ENCODE results near the gene RSBN1L. TPM values are rescaled to one million over a fixed set of nuclear protein-coding genes. Genes with fewer than 3 reads are reported as not detected.
A peak's percentile ranks its signal among the peaks of the same experiment; 100 is the strongest.

The RSBN1L gene
- polyA plus RNA-seq, 1 donor, result 17.2 TPM

DNA sequence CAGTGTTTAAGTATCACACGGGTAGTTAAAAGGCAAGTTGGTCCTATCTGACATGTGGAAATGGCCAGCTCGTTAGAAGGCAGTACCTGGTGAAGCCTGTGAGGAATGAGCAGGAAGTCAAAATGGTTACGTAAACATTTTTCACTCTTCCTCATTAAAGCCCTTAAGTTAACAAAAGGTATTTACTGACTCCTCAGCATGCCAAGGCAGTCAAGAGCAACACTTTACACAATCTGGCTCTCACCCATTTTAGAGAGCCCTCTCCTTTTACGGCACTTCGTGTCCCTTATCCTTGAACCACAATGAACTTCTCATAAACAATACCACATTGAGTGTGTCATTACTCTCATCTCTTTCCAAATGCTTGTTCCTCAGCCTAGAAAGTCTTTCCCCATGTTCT is 11.0 kb upstream of the RSBN1L start:
- 0% methylated on average over 1 of the region's 5 CpGs for WGBS (ENCODE audit: insufficient coverage, low lambda C conversion rate)
- peaks cover 18% of the 10 kb centered on the region for H3K4me1 ChIP-seq (ENCODE audit: control insufficient read depth, insufficient read depth, low read length)
- peak; percentile 13 to 58 for DNase-seq
- no peak overlapping the region for H3K4me3 ChIP-seq (ENCODE audit: low read length)
- H3K27ac ChIP-seq (ENCODE audit: low read length), result no peak overlapping the region
- H3K36me3 ChIP-seq (ENCODE audit: control insufficient read depth, insufficient read depth, low read length), result peaks cover 21% of the 10 kb centered on the region
- no peaks in the 10 kb centered on the region for H3K9me3 ChIP-seq (ENCODE audit: control insufficient read depth, low read depth, low read length)
- no peaks in the 10 kb centered on the region for H3K27me3 ChIP-seq (ENCODE audit: control insufficient read depth, insufficient read depth, low read length)

DNA sequence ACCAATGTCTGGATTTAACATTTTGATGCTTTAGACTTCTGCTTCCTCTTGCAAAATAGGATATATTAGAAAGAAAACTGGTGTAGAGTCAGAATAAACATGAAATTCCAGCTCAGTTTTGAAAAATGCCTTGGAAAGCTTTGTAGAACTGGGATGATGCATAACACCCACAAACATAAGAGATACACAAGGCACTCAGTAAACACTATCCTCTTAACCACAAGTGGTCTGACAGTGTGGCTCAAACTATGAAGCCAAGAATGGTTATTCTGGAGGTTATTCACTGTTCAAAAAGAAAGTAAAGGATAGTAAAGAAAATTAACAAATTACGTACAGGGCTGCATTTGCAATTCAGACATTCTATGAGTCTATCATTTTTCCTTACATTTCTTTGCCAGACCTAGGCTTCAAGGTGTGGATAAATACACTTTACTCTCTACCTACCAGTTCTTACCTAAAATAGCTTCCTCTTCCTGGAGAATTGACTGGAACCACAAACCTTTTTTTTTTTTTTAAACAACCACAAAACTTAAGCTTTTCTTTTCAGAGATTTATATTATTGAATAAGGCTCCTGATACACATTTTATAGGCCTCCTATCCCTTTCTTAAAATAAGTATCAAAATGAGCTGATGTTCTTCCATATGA is 9.0 kb upstream of the RSBN1L start:
- H3K4me3 ChIP-seq (ENCODE audit: low read length), result no peak overlapping the region
- no peaks in the 10 kb centered on the region for H3K27me3 ChIP-seq (ENCODE audit: control insufficient read depth, insufficient read depth, low read length)
- no peaks in the 10 kb centered on the region for H3K9me3 ChIP-seq (ENCODE audit: control insufficient read depth, low read depth, low read length)
- no peak for DNase-seq
- no peak overlapping the region for H3K27ac ChIP-seq (ENCODE audit: low read length)
- H3K4me1 ChIP-seq (ENCODE audit: control insufficient read depth, insufficient read depth, low read length), result peaks cover 26% of the 10 kb centered on the region
- WGBS (ENCODE audit: insufficient coverage, low lambda C conversion rate), result 89% methylated on average over 1 of the region's 1 CpG
- H3K36me3 ChIP-seq (ENCODE audit: control insufficient read depth, insufficient read depth, low read length), result peaks cover 18% of the 10 kb centered on the region

DNA sequence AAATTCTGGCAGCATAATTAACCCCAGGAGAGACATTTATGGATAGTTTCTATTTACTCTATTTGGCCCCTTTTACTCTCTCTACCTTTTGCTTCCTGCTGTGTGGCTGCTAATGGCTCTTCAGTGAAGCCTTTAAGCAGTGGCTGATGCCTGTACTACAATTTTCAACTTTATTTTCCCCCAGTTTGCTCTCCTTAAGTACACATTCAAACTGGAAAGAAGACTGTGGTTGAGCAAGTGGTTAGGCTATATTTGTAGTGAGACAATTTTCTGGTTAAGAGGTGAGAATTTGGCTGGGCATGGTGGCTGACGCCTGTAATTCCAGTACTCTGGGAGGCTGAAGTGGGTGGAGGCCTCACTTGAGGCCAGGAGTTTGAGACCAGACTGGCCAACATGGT is 8.5 kb upstream of the RSBN1L start:
- no CpG with 5 or more reads among the region's 1 CpG for WGBS (ENCODE audit: insufficient coverage, low lambda C conversion rate)
- Histone ChIP-seq H3K4me1 (ENCODE audit: control insufficient read depth, insufficient read depth, low read length) (peaks cover 26% of the 10 kb centered on the region), H3K27ac (ENCODE audit: low read length) (no peak overlapping the region), H3K4me3 (ENCODE audit: low read length) (no peak overlapping the region), H3K36me3 (ENCODE audit: control insufficient read depth, insufficient read depth, low read length) (peaks cover 14% of the 10 kb centered on the region), H3K27me3 (ENCODE audit: control insufficient read depth, insufficient read depth, low read length) (no peaks in the 10 kb centered on the region), H3K9me3 (ENCODE audit: control insufficient read depth, low read depth, low read length) (no peaks in the 10 kb centered on the region)
- no peak for DNase-seq

DNA sequence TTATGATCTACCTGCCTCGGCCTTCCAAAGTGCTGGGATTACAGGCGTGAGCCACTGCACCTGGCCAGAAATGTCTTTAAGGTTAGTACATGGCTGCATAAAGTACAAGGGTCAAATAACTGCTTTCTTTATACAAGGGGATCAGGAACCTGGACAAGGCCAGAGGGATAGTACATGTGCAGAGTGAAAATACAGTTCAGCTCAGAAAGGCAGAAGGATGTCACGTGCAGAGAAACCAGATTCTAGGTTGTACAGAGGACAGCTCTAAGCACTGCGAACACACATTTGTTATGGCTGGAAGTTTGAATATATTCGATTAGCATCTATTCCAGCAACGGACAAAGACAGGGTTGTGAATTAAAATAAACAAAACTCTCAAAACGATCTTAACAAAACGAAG is 6.0 kb upstream of the RSBN1L start:
- 52% methylated on average over 3 of the region's 8 CpGs for WGBS (ENCODE audit: insufficient coverage, low lambda C conversion rate)
- Histone ChIP-seq H3K27me3 (ENCODE audit: control insufficient read depth, insufficient read depth, low read length) (no peaks in the 10 kb centered on the region), H3K4me1 (ENCODE audit: control insufficient read depth, insufficient read depth, low read length) (peaks cover 25% of the 10 kb centered on the region), H3K36me3 (ENCODE audit: control insufficient read depth, insufficient read depth, low read length) (no peaks in the 10 kb centered on the region), H3K9me3 (ENCODE audit: control insufficient read depth, low read depth, low read length) (no peaks in the 10 kb centered on the region), H3K4me3 (ENCODE audit: low read length) (no peak overlapping the region), H3K27ac (ENCODE audit: low read length) (no peak overlapping the region)
- DNase-seq, result no peak

DNA sequence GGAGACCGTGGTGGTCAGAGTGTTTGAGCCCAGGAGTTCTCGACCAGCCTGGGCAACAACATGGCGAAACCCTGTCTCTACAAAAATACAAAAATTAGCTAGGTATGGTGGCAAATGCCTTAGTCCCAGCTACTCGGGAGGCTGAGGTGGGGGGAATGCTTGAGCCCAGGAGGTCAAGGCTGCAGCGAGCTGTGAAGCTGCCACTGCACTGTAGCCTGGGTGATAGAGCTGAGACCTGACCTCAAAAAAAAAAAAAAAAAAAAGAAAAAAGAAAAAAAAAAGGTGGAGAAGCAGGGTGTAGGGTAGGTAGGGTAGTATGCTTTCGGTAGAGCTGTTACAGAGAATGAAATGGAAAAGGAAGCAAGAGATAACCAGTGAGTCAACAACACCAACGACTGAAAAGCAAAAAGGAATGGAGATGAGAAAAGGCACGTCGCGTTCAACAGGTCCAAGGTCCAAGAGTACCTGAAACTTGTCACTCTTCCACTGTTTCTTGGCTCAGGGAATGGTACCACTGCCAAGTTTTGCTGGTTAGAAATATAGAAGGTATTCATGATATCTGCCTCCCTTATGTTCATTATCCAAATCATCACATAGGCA is 4.3 kb upstream of the RSBN1L start:
- Histone ChIP-seq H3K4me1 (ENCODE audit: control insufficient read depth, insufficient read depth, low read length) (peaks cover 17% of the 10 kb centered on the region), H3K4me3 (ENCODE audit: low read length) (no peak overlapping the region), H3K9me3 (ENCODE audit: control insufficient read depth, low read depth, low read length) (no peaks in the 10 kb centered on the region), H3K27ac (ENCODE audit: low read length) (peak overlapping the region; percentile 52), H3K36me3 (ENCODE audit: control insufficient read depth, insufficient read depth, low read length) (no peaks in the 10 kb centered on the region), H3K27me3 (ENCODE audit: control insufficient read depth, insufficient read depth, low read length) (no peaks in the 10 kb centered on the region)
- DNase-seq, result peak; percentile 55 to 81
- 30% methylated on average over 6 of the region's 10 CpGs for WGBS (ENCODE audit: insufficient coverage, low lambda C conversion rate)

DNA sequence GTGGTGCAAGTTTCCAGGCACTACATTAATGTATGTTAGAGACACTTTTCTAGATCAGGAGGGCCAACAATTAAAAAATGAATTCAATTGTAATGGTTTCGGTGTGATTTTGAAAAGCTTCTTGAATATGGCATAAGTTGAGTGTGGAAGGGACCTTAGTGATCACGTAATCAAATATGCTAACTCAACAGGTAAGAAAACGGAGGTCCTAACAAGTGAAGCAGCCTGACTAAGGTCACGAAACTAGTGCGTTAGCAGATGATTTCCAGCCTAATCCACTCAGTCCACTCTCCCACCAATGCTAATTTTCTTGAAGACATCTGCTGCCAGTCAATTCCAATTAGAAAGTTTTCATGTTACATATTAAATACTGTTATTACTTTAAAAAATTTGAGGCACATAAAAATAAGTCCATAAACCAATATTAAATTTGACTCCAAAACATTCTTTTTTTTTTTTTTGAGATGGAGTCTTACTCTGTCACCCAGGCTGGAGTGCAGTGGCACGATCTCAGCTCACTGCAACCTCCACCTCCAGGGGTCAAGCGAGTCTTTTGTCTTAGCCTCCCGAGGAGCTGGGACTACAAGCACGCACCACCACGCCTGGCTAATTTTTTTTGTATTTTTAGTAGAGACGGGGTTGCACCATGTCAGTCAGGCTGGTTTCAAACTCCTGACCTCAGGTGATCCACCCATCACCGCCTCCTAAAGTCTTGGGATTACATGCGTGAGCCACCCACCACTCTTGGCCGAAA is 2.3 kb upstream of the RSBN1L start:
- H3K9me3 ChIP-seq (ENCODE audit: control insufficient read depth, low read depth, low read length), result no peaks in the 10 kb centered on the region
- 100% methylated on average over 1 of the region's 14 CpGs for WGBS (ENCODE audit: insufficient coverage, low lambda C conversion rate)
- H3K4me1 ChIP-seq (ENCODE audit: control insufficient read depth, insufficient read depth, low read length), result peaks cover 12% of the 10 kb centered on the region
- DNase-seq, result no peak
- no peaks in the 10 kb centered on the region for H3K27me3 ChIP-seq (ENCODE audit: control insufficient read depth, insufficient read depth, low read length)
- H3K36me3 ChIP-seq (ENCODE audit: control insufficient read depth, insufficient read depth, low read length), result no peaks in the 10 kb centered on the region
- H3K4me3 ChIP-seq (ENCODE audit: low read length), result peak overlapping the region; percentile 6
- no peak overlapping the region for H3K27ac ChIP-seq (ENCODE audit: low read length)

DNA sequence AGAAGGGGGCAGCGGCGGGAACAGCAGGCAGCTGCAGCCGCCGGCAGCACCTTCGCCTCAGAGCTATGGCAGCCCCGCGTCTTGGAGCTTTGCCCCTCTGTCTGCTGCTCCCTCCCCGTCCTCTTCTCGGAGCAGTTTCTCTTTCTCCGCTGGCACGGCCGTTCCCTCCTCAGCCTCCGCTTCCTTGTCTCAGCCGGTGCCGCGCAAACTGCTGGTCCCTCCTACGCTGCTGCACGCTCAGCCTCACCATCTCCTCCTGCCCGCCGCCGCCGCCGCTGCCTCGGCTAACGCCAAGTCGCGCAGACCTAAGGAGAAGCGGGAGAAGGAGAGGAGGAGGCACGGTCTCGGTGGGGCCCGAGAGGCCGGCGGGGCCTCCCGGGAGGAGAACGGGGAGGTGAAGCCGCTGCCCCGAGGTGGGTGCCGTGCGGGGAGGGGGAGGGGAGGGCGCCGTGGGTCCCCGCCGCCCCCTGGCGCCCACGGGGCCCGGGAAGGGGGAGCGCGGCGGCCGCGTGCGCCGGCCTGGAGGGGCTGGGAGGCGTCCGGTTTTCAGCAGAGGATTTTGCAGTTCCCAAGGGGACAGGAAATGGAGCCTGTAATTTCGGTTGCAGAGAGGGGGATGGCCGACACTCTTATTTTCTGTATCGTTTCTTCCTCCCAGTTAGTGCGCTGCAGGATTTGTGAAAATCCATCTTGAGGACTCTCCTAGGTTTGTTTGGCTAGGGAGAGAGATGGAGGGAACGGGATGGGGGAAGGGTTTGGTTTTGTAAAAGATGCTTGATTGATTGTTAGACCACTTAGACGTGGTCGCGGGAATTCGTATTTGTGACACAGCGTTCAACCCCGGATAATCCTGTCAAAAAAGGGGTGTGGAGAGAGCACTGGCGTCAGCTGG is 630 bp downstream of the RSBN1L start:
- 0% methylated on average over 1 of the region's 67 CpGs for WGBS (ENCODE audit: insufficient coverage, low lambda C conversion rate)
- DNase-seq, result peak; percentile 21 to 81
- H3K36me3 ChIP-seq (ENCODE audit: control insufficient read depth, insufficient read depth, low read length), result no peaks in the 10 kb centered on the region
- H3K4me1 ChIP-seq (ENCODE audit: control insufficient read depth, insufficient read depth, low read length), result peaks cover 8% of the 10 kb centered on the region
- H3K27ac ChIP-seq (ENCODE audit: low read length), result peak overlapping the region; percentile 88
- H3K9me3 ChIP-seq (ENCODE audit: control insufficient read depth, low read depth, low read length), result no peaks in the 10 kb centered on the region
- peak overlapping the region; percentile 81 for H3K4me3 ChIP-seq (ENCODE audit: low read length)
- H3K27me3 ChIP-seq (ENCODE audit: control insufficient read depth, insufficient read depth, low read length), result no peaks in the 10 kb centered on the region

DNA sequence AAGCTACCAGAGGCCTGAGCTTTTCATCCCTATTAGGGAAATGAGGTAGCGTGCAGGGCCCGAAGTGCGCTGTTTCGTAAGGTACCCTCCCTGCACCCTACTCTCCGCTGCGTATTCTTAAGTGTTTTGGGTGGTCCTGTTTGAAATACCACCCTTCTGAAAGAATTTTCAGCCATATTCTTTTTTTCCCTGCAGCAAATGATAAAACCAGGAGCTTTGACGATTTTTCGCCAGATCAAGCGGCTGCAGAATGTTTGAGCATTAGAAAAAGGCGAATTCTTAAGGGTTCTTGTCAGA is 1.2 kb downstream of the RSBN1L start:
- Histone ChIP-seq H3K4me1 (ENCODE audit: control insufficient read depth, insufficient read depth, low read length) (peaks cover 7% of the 10 kb centered on the region), H3K4me3 (ENCODE audit: low read length) (peak overlapping the region; percentile 81), H3K27ac (ENCODE audit: low read length) (peak overlapping the region; percentile 88), H3K36me3 (ENCODE audit: control insufficient read depth, insufficient read depth, low read length) (no peaks in the 10 kb centered on the region), H3K27me3 (ENCODE audit: control insufficient read depth, insufficient read depth, low read length) (no peaks in the 10 kb centered on the region), H3K9me3 (ENCODE audit: control insufficient read depth, low read depth, low read length) (no peaks in the 10 kb centered on the region)
- peak in 1 of 2 donors; percentile 15 for DNase-seq
- WGBS (ENCODE audit: insufficient coverage, low lambda C conversion rate), result 0% methylated on average over 5 of the region's 10 CpGs

DNA sequence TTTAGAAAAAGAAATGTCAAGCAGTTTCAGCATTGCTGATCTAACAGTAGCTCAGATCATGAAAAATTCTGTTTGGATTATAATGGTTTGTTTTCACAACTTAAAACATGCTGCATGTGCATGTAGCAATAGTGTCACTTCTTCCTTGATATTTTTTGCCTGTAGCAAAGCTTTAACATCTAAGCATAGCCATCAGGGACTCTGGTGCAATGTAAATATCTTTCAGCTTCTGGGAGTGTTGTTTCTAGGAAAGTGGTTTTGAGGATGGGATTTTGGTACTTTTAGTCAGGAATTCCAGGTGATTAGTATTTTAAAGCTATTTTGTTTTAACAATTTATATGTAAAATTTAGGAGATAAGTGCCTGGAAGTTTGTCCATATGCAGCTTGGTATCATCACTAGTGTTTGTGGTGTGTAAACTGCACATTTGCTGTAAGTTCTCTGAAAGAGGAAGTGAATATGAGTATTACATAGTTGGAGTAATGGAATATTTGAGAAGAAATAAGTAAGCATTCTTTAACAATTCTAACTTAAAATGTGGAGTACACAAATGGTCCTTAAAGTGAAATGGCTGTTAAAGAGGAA is 1.9 kb downstream of the RSBN1L start:
- no peak for DNase-seq
- Histone ChIP-seq H3K27ac (ENCODE audit: low read length) (peak overlapping the region; percentile 88), H3K27me3 (ENCODE audit: control insufficient read depth, insufficient read depth, low read length) (no peaks in the 10 kb centered on the region), H3K9me3 (ENCODE audit: control insufficient read depth, low read depth, low read length) (no peaks in the 10 kb centered on the region), H3K4me3 (ENCODE audit: low read length) (peak overlapping the region; percentile 81), H3K4me1 (ENCODE audit: control insufficient read depth, insufficient read depth, low read length) (peaks cover 6% of the 10 kb centered on the region), H3K36me3 (ENCODE audit: control insufficient read depth, insufficient read depth, low read length) (no peaks in the 10 kb centered on the region)

DNA sequence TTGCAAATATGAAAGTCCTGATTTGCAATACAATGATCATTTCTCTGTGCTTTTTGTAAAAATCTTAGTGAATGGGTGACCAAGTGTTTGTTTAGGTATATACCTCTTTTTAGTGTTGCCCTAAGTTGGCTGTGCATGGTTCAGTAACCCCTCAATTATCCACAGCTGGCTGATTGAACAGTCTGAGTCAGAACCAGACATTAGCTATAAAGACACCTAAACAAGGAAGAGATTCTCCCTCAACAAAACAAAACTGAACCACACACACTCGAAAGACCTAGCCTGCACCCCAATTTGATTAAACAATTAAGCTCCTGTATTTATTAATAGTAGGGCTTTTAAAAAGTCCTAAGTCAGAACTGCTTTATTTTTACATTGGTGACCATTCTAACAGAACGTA is 2.8 kb downstream of the RSBN1L start:
- H3K36me3 ChIP-seq (ENCODE audit: control insufficient read depth, insufficient read depth, low read length), result no peaks in the 10 kb centered on the region

More for the DNA sequence above, 2.8 kb downstream of the RSBN1L start:
- peaks cover 4% of the 10 kb centered on the region for H3K4me1 ChIP-seq (ENCODE audit: control insufficient read depth, insufficient read depth, low read length)
- H3K4me3 ChIP-seq (ENCODE audit: low read length), result no peak overlapping the region
- DNase-seq, result no peak
- no peak overlapping the region for H3K27ac ChIP-seq (ENCODE audit: low read length)
- H3K9me3 ChIP-seq (ENCODE audit: control insufficient read depth, low read depth, low read length), result no peaks in the 10 kb centered on the region
- no CpG with 5 or more reads among the region's 2 CpGs for WGBS (ENCODE audit: insufficient coverage, low lambda C conversion rate)
- H3K27me3 ChIP-seq (ENCODE audit: control insufficient read depth, insufficient read depth, low read length), result no peaks in the 10 kb centered on the region

Measured in large intestine (tissue), 3 donors.